Suprapubic skin (tissue), 4 donors: ENCODE measurements around the gene NRCAM. TPM values are rescaled to one million over a fixed set of nuclear protein-coding genes. Genes with fewer than 3 reads are reported as not detected.

Experiments used
- DNase-seq, 2 donors: peaks; one replicate each; pipeline ENCODE4 v3.0.0-alpha.2; 2019; ENCODE audit warnings: low spot score in 2 of 2
- H3K27ac ChIP-seq: fragments of 200-600 bp; sonication (generic); one replicate; pipeline ENCODE4 v1.5.1; 2019
- H3K27me3 ChIP-seq: fragments of 200-600 bp; sonication (generic); one replicate; pipeline ENCODE4 v1.5.1; 2019
- H3K36me3 ChIP-seq: fragments of 200-600 bp; sonication (generic); one replicate; pipeline ENCODE4 v1.5.1; 2019
- H3K4me1 ChIP-seq: fragments of 200-600 bp; sonication (generic); one replicate; pipeline ENCODE4 v1.5.1; 2019
- H3K4me3 ChIP-seq: fragments of 200-600 bp; sonication (generic); one replicate; pipeline ENCODE4 v1.5.1; 2019; ENCODE audit warnings: mild to moderate bottlenecking
- H3K9me3 ChIP-seq: fragments of 200-600 bp; sonication (generic); one replicate; pipeline ENCODE4 v1.5.1; 2019
- EP300 ChIP-seq: sonication (generic); formaldehyde crosslinking; IDR thresholded peaks from one replicate; pipeline ENCODE4 v1.6.1; 2017; ENCODE audit warnings: antibody characterized with exemption
- POLR2A ChIP-seq, 2 donors: fragments of 450-650 bp; IDR thresholded peaks; one replicate each; pipeline ENCODE4 v1.6.1; 2017; ENCODE audit warnings: antibody characterized with exemption in 2 of 2, mild to moderate bottlenecking in 2 of 2, moderate library complexity in 2 of 2
- POLR2AphosphoS5 ChIP-seq, 3 donors: sonication (generic); formaldehyde crosslinking; IDR thresholded peaks; one replicate each; pipeline ENCODE4 v1.6.1; 2017; ENCODE audit warnings: antibody characterized with exemption in 3 of 3
- WGBS: methylation state at CpG from one replicate; pipeline ENCODE4 v1.1.5; 2018; 5-methylcytosine and 5-hydroxymethylcytosine counted together
- total RNA-seq, 4 donors: library from RNA; depleted of rRNA; stranded (reverse); fragments of >200 nt; gene quantifications; one replicate each; pipeline ENCODE4 v1.1.0, GENCODE V29; 2016
- TF ChIP-seq, protein P1 (sequence below), 2 donors: fragments of 200-600 bp in 1 of 2; fragments of 450-650 bp in 1 of 2; sonication (generic) in 1 of 2; IDR thresholded peaks; one replicate each; pipeline ENCODE4 v1.5.1; 2016 to 2019; ENCODE audit warnings: antibody characterized with exemption in 2 of 2, mild to moderate bottlenecking in 1 of 2, moderate library complexity in 1 of 2

The NRCAM gene
- total RNA-seq, 4 donors from 2014 or later, result 2.3 to 7.2 (median 2.8) TPM

DNA sequence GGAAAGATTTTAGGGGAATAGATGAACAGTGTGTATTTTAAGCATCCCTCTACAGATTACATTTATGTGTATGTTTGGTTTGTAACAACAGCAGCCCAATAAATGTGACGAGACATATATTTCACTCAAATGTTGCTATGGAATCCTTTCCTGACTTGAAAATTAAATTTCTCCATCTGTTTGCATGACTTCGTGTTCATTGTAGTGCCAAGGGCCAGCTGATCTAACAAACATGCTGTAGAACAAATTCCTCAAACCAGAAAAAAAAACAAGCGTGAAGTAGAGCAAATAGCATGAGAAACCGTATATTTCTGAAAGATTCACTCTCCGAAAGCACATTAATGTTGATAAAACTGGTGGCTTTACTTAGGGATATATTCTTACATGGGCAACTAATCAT lies 87.8 kb downstream of the NRCAM start:
- no peak for DNase-seq
- no peaks in the 10 kb centered on the region for H3K4me1 ChIP-seq
- no peaks in the 10 kb centered on the region for H3K36me3 ChIP-seq
- WGBS, result 66% methylated on average over 5 of the region's 5 CpGs
- H3K4me3 ChIP-seq, result no peak overlapping the region
- H3K27me3 ChIP-seq, result no peaks in the 10 kb centered on the region
- TF ChIP-seq, protein P1, sequence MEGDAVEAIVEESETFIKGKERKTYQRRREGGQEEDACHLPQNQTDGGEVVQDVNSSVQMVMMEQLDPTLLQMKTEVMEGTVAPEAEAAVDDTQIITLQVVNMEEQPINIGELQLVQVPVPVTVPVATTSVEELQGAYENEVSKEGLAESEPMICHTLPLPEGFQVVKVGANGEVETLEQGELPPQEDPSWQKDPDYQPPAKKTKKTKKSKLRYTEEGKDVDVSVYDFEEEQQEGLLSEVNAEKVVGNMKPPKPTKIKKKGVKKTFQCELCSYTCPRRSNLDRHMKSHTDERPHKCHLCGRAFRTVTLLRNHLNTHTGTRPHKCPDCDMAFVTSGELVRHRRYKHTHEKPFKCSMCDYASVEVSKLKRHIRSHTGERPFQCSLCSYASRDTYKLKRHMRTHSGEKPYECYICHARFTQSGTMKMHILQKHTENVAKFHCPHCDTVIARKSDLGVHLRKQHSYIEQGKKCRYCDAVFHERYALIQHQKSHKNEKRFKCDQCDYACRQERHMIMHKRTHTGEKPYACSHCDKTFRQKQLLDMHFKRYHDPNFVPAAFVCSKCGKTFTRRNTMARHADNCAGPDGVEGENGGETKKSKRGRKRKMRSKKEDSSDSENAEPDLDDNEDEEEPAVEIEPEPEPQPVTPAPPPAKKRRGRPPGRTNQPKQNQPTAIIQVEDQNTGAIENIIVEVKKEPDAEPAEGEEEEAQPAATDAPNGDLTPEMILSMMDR (IDR thresholded peaks at IDR 0.05), result no peak
- TF ChIP-seq EP300 (no peak), POLR2AphosphoS5 (IDR thresholded peaks at IDR 0.05) (no peak)
- H3K9me3 ChIP-seq, result no peaks in the 10 kb centered on the region
- no peak overlapping the region for H3K27ac ChIP-seq

GRCh38 chr7:108367946-108368345 lies 88.3 kb downstream of the NRCAM start:
- no peaks in the 10 kb centered on the region for H3K36me3 ChIP-seq
- WGBS, result 69% methylated on average over 6 of the region's 6 CpGs
- no peak for DNase-seq
- no peaks in the 10 kb centered on the region for H3K9me3 ChIP-seq
- H3K27ac ChIP-seq, result no peak overlapping the region
- H3K4me1 ChIP-seq, result no peaks in the 10 kb centered on the region
- TF ChIP-seq, protein P1 (IDR thresholded peaks at IDR 0.05), result no peak
- TF ChIP-seq POLR2AphosphoS5 (IDR thresholded peaks at IDR 0.05), result no peak
- TF ChIP-seq POLR2A (IDR thresholded peaks at IDR 0.05), result no peak
- TF ChIP-seq EP300, result no peak
- no peak overlapping the region for H3K4me3 ChIP-seq
- no peaks in the 10 kb centered on the region for H3K27me3 ChIP-seq

GRCh38 chr7:108367314-108367713 lies 88.9 kb downstream of the NRCAM start:
- Histone ChIP-seq H3K4me3 (no peak overlapping the region), H3K4me1 (no peaks in the 10 kb centered on the region), H3K9me3 (no peaks in the 10 kb centered on the region), H3K36me3 (no peaks in the 10 kb centered on the region), H3K27me3 (no peaks in the 10 kb centered on the region), H3K27ac (no peak overlapping the region)
- DNase-seq, result no peak
- TF ChIP-seq EP300 (no peak), POLR2AphosphoS5 (IDR thresholded peaks at IDR 0.05) (no peak), POLR2A (IDR thresholded peaks at IDR 0.05) (no peak)
- TF ChIP-seq, protein P1 (IDR thresholded peaks at IDR 0.05), result no peak

DNA sequence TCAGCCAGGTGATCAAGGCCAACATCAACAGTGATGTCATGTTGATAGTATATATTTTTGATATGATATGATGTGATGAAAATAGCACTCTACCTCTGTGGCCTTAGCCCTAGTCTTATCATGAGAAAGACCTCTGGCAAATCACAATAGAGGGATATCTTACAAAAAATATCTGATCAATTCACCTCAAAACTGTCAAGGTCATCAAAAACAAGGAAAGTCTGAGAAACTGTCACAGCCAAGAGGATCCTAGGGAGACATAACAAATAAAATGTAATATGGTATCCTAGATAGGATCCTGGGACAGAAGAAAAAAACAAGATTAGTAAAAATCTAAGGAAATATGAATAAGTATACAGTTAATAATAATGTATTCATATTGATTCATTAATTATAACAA lies 92.6 kb downstream of the NRCAM start:
- Histone ChIP-seq H3K4me3 (no peak overlapping the region), H3K27ac (no peak overlapping the region), H3K27me3 (no peaks in the 10 kb centered on the region), H3K4me1 (no peaks in the 10 kb centered on the region), H3K9me3 (no peaks in the 10 kb centered on the region), H3K36me3 (no peaks in the 10 kb centered on the region)
- TF ChIP-seq, protein P1 (IDR thresholded peaks at IDR 0.05), result no peak
- TF ChIP-seq EP300, result no peak
- TF ChIP-seq POLR2A (IDR thresholded peaks at IDR 0.05), result no peak
- TF ChIP-seq POLR2AphosphoS5 (IDR thresholded peaks at IDR 0.05), result no peak
- DNase-seq, result no peak

DNA sequence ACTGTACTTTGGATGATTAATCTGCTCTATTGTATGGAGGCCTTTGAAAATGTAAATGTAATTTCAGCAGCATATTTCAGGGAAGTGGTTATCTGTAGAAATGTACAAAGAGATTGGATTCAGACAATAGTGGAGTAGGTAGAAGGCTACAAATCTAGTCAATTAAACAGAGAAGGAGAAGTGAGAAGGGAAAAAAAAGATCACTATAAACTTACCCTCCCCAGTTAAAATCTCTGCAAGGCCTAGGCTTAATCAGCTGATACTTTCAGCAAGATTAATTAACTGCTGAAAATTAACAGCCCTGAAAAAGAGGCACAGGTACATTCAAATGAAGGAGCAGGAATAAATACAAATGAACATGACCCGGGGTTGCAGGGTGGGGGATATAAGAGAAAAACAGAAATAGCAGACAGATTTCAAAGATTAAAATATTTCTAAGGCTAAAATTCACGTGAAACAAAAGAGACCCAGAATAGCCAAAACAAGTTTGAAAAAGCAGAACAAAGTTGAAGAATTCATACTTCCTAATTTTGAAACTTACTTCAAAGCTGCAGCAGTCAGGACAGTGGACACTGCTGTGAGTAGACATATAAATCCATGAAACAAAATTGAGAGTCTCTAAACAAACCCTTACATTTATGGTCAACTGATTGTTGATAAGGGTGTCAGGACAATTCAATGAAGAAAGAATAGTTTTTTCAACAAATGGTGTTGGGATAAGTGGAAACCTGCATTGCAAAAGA lies 96.0 kb downstream of the NRCAM start:
- Histone ChIP-seq H3K36me3 (no peaks in the 10 kb centered on the region), H3K27ac (no peak overlapping the region), H3K27me3 (no peaks in the 10 kb centered on the region), H3K4me3 (no peak overlapping the region), H3K9me3 (no peaks in the 10 kb centered on the region), H3K4me1 (no peaks in the 10 kb centered on the region)
- TF ChIP-seq, protein P1 (IDR thresholded peaks at IDR 0.05), result no peak
- TF ChIP-seq EP300, result no peak
- no peak for TF ChIP-seq POLR2AphosphoS5 (IDR thresholded peaks at IDR 0.05)
- no peak for TF ChIP-seq POLR2A (IDR thresholded peaks at IDR 0.05)
- WGBS, result 58% methylated on average over 2 of the region's 2 CpGs
- no peak for DNase-seq
